WTC11 (cell line): ENCODE measurements around the gene RAI1. TPM values are rescaled to one million over a fixed set of nuclear protein-coding genes. Genes with fewer than 3 reads are reported as not detected.

Experiments
- ATF1 ChIP-seq: sonication (generic); formaldehyde crosslinking; IDR thresholded peaks from 2 replicates; pipeline ENCODE4 v1.8.1; 2023; ENCODE audit warnings: mild to moderate bottlenecking, moderate library complexity, missing genetic modification reagents
- CBFB ChIP-seq: sonication (generic); formaldehyde crosslinking; IDR thresholded peaks from 2 replicates; pipeline ENCODE4 v1.8.1; 2022; ENCODE audit warnings: mild to moderate bottlenecking, low read depth, missing genetic modification reagents
- CREM ChIP-seq: sonication (generic); formaldehyde crosslinking; IDR thresholded peaks from 2 replicates; pipeline ENCODE4 v1.8.1; 2022; ENCODE audit warnings: mild to moderate bottlenecking, missing genetic modification reagents, moderate library complexity
- ELF4 ChIP-seq: sonication (generic); formaldehyde crosslinking; IDR thresholded peaks from 2 replicates; pipeline ENCODE4 v1.8.1; 2022; ENCODE audit warnings: low read depth, mild to moderate bottlenecking, moderate library complexity, missing genetic modification reagents
- EMX1 ChIP-seq: fragments of 250-450 bp; sonication (Bioruptor Pico); IDR thresholded peaks from 2 replicates; pipeline ENCODE4 v1.8.0; 2021; ENCODE audit warnings: mild to moderate bottlenecking
- ESRRA ChIP-seq: sonication (generic); formaldehyde crosslinking; IDR thresholded peaks from 2 replicates; pipeline ENCODE4 v1.8.1; 2022; ENCODE audit warnings: mild to moderate bottlenecking, missing genetic modification reagents, borderline replicate concordance
- GABPB1 ChIP-seq: sonication (generic); formaldehyde crosslinking; IDR thresholded peaks from 2 replicates; pipeline ENCODE4 v1.8.1; 2023; ENCODE audit warnings: mild to moderate bottlenecking, missing genetic modification reagents
- GRHL2 ChIP-seq: fragments of 250-450 bp; sonication (Bioruptor Pico); IDR thresholded peaks from 2 replicates; pipeline ENCODE4 v1.8.0; 2022; ENCODE audit warnings: mild to moderate bottlenecking, moderate library complexity; ENCODE audit not compliant: insufficient replicate concordance, severe bottlenecking
- GTF2I ChIP-seq: fragments of 250-450 bp; sonication (Bioruptor Pico); conservative IDR thresholded peaks from 2 replicates; pipeline ENCODE4 v1.4.0; 2021; ENCODE audit warnings: mild to moderate bottlenecking
- JAZF1 ChIP-seq: fragments of 250-450 bp; sonication (Bioruptor Pico); IDR thresholded peaks from 2 replicates; pipeline ENCODE4 v1.9.0; 2021; ENCODE audit warnings: moderate library complexity, mild to moderate bottlenecking, inconsistent platforms
- NFE2L1 ChIP-seq: sonication (generic); formaldehyde crosslinking; IDR thresholded peaks from 2 replicates; pipeline ENCODE4 v1.8.1; 2023; ENCODE audit warnings: missing genetic modification reagents
- SMAD3 ChIP-seq: sonication (generic); formaldehyde crosslinking; IDR thresholded peaks from 2 replicates; pipeline ENCODE4 v1.8.0; 2022; ENCODE audit warnings: missing genetic modification reagents, mild to moderate bottlenecking, borderline replicate concordance
- SP1 ChIP-seq: sonication (generic); formaldehyde crosslinking; conservative IDR thresholded peaks from 2 replicates; pipeline ENCODE4 v1.8.1; 2022; ENCODE audit warnings: missing genetic modification reagents
- TEAD4 ChIP-seq: sonication (generic); formaldehyde crosslinking; IDR thresholded peaks from 2 replicates; pipeline ENCODE4 v1.8.0; 2022; ENCODE audit warnings: mild to moderate bottlenecking, missing genetic modification reagents
- TP53 ChIP-seq: sonication (generic); formaldehyde crosslinking; IDR thresholded peaks from 2 replicates; pipeline ENCODE4 v1.8.1; 2023; ENCODE audit warnings: mild to moderate bottlenecking, missing genetic modification reagents
- ZNF121 ChIP-seq: sonication (generic); formaldehyde crosslinking; IDR thresholded peaks from 2 replicates; pipeline ENCODE4 v1.8.0; 2023; ENCODE audit warnings: missing genetic modification reagents
- ZNF138 ChIP-seq: sonication (generic); formaldehyde crosslinking; conservative IDR thresholded peaks from 2 replicates; pipeline ENCODE4 v1.8.1; 2022; ENCODE audit warnings: mild to moderate bottlenecking, moderate library complexity, missing genetic modification reagents
- ZNF396 ChIP-seq: fragments of 250-450 bp; sonication (Bioruptor Pico); IDR thresholded peaks from 2 replicates; pipeline ENCODE4 v1.8.0; 2021; ENCODE audit warnings: mild to moderate bottlenecking, moderate library complexity, borderline replicate concordance
- ZNF423 ChIP-seq: fragments of 250-450 bp; sonication (Bioruptor Pico); IDR thresholded peaks from 2 replicates; pipeline ENCODE4 v2.1.2; 2022; ENCODE audit warnings: mild to moderate bottlenecking, moderate library complexity
- total RNA-seq: library from RNA; stranded (reverse); gene quantifications from 3 replicates; pipeline ENCODE4 v1.2.3, GENCODE V29; 2021
- TF ChIP-seq, protein P1 (sequence below): sonication (generic); formaldehyde crosslinking; IDR thresholded peaks from 2 replicates; pipeline ENCODE4 v1.8.1; 2023; ENCODE audit warnings: mild to moderate bottlenecking, missing genetic modification reagents, borderline replicate concordance
- TF ChIP-seq, protein P2 (sequence below): sonication (generic); formaldehyde crosslinking; IDR thresholded peaks from 2 replicates; pipeline ENCODE4 v1.8.0; 2022; ENCODE audit warnings: mild to moderate bottlenecking, missing genetic modification reagents
- TF ChIP-seq, protein P3 (sequence below): fragments of 250-450 bp; sonication (Bioruptor Pico); IDR thresholded peaks from 2 replicates; pipeline ENCODE4 v1.9.0; 2021; ENCODE audit warnings: mild to moderate bottlenecking
- TF ChIP-seq, protein P4 (sequence below): fragments of 250-450 bp; sonication (Bioruptor Pico); conservative IDR thresholded peaks from 2 replicates; pipeline ENCODE4 v1.9.0; 2021; ENCODE audit warnings: mild to moderate bottlenecking
- TF ChIP-seq, protein P5 (sequence below): sonication (generic); formaldehyde crosslinking; IDR thresholded peaks from 2 replicates; pipeline ENCODE4 v1.8.1; 2022; ENCODE audit warnings: mild to moderate bottlenecking, missing genetic modification reagents, moderate library complexity, borderline replicate concordance
- TF ChIP-seq, protein P6 (sequence below): sonication (generic); formaldehyde crosslinking; IDR thresholded peaks from 2 replicates; pipeline ENCODE4 v1.8.0; 2022; ENCODE audit warnings: mild to moderate bottlenecking, missing genetic modification reagents
- TF ChIP-seq, protein P7 (sequence below): sonication (generic); formaldehyde crosslinking; IDR thresholded peaks from 2 replicates; pipeline ENCODE4 v1.8.1; 2023; ENCODE audit warnings: mild to moderate bottlenecking, missing genetic modification reagents
- TF ChIP-seq, protein P8 (sequence below): sonication (generic); formaldehyde crosslinking; IDR thresholded peaks from 2 replicates; pipeline ENCODE4 v1.8.1; 2023; ENCODE audit warnings: mild to moderate bottlenecking, missing genetic modification reagents, moderate library complexity

The RAI1 gene
- total RNA-seq, 1 experiment from 2014 or later, result 12.7 TPM

DNA sequence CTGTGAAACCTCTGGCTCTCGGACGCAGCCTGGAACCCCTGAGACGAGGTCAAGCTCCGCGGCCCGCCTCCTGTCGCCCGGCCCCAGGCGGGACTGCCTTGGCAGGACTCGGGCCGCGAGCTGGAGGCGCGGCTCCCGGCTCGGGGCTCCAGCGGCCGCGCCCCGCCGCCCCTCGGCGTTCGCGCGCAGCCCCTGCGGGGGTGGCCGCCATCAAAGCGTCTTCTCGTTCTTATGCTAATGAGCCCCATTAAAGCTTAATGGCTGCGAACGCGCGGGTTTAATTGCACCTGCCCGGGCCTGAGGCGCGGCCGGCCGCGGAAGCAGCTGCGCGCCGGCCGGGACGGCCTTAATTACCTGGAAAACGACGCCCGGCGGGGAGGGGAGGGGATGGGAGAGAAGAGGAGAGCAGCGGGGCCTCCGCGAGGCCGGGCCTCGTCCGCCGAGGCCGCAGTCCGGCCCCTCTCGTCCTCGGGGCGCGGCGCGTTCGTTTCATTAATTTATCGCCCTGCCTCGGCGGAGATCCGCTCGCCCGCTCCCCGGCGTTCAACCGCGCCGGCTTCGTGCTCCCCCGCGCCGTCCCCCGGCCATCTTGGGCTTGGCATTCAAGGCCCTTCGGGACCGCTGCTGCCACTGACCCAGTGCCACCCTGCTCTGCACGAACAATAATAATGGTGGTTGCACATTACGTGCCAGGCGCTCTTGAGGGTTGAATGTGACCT is 19.2 kb downstream of the RAI1 start (continued):
- TF ChIP-seq, protein P1, sequence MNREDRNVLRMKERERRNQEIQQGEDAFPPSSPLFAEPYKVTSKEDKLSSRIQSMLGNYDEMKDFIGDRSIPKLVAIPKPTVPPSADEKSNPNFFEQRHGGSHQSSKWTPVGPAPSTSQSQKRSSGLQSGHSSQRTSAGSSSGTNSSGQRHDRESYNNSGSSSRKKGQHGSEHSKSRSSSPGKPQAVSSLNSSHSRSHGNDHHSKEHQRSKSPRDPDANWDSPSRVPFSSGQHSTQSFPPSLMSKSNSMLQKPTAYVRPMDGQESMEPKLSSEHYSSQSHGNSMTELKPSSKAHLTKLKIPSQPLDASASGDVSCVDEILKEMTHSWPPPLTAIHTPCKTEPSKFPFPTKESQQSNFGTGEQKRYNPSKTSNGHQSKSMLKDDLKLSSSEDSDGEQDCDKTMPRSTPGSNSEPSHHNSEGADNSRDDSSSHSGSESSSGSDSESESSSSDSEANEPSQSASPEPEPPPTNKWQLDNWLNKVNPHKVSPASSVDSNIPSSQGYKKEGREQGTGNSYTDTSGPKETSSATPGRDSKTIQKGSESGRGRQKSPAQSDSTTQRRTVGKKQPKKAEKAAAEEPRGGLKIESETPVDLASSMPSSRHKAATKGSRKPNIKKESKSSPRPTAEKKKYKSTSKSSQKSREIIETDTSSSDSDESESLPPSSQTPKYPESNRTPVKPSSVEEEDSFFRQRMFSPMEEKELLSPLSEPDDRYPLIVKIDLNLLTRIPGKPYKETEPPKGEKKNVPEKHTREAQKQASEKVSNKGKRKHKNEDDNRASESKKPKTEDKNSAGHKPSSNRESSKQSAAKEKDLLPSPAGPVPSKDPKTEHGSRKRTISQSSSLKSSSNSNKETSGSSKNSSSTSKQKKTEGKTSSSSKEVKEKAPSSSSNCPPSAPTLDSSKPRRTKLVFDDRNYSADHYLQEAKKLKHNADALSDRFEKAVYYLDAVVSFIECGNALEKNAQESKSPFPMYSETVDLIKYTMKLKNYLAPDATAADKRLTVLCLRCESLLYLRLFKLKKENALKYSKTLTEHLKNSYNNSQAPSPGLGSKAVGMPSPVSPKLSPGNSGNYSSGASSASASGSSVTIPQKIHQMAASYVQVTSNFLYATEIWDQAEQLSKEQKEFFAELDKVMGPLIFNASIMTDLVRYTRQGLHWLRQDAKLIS, result no peak
- TF ChIP-seq TEAD4 (CRISPR knock-in tag), result no peak
- TF ChIP-seq NFE2L1 (CRISPR knock-in tag), result no peak
- no peak for TF ChIP-seq ATF1 (CRISPR knock-in tag)
- TF ChIP-seq, protein P2, sequence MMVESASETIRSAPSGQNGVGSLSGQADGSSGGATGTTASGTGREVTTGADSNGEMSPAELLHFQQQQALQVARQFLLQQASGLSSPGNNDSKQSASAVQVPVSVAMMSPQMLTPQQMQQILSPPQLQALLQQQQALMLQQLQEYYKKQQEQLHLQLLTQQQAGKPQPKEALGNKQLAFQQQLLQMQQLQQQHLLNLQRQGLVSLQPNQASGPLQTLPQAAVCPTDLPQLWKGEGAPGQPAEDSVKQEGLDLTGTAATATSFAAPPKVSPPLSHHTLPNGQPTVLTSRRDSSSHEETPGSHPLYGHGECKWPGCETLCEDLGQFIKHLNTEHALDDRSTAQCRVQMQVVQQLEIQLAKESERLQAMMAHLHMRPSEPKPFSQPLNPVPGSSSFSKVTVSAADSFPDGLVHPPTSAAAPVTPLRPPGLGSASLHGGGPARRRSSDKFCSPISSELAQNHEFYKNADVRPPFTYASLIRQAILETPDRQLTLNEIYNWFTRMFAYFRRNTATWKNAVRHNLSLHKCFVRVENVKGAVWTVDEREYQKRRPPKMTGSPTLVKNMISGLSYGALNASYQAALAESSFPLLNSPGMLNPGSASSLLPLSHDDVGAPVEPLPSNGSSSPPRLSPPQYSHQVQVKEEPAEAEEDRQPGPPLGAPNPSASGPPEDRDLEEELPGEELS (CRISPR knock-in tag), result peak; percentile 95; the same call in 1 of the 2 replicates
- TF ChIP-seq ZNF396 (CRISPR knock-in tag), result no peak
- TF ChIP-seq ZNF423 (CRISPR knock-in tag), result peak; percentile 74
- TF ChIP-seq ESRRA (CRISPR knock-in tag), result peak; percentile 26; the same call in 1 of the 2 replicates
- TF ChIP-seq, protein P3, sequence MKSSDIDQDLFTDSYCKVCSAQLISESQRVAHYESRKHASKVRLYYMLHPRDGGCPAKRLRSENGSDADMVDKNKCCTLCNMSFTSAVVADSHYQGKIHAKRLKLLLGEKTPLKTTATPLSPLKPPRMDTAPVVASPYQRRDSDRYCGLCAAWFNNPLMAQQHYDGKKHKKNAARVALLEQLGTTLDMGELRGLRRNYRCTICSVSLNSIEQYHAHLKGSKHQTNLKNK (CRISPR knock-in tag), result 0 out of 2 replicates have a peak, but pooled peaks have one; percentile 23
- TF ChIP-seq ZNF121, result no peak
- TF ChIP-seq, protein P4, sequence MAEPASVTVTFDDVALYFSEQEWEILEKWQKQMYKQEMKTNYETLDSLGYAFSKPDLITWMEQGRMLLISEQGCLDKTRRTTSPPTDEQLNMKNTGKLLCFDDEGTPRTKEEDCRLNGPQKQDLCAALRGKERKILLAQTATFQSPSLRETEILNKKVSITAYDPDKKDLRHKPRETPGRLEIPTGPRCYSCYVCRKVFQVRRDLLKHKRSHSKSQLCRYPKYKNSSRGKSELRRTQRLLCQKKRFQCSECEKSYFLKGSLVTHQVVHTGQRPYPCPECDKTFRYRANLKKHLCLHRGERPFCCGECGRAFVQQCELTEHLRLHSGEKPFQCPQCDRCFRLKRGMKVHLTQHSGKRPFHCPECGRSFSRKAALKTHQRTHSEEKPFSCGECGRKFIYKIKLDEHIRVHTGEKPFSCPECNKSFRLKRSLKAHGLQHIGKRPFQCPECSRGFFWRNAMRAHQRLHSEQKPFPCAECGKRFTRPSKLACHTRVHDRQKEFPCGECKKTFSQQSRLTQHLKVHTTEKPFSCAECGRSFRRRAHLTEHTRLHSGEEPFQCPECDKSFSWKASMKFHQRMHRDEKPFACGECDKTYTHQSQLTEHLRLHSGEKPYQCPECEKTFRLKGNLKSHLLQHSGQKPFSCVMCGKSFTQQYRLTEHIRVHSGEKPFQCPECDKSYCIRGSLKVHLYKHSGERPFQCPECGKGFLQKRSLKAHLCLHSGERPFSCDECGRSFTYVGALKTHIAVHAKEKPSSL (CRISPR knock-in tag), result no peak
- peak; percentile 91; the same call in 1 of the 2 replicates for TF ChIP-seq TP53 (CRISPR knock-in tag)
- peak; percentile 82 for TF ChIP-seq CREM (CRISPR knock-in tag)
- no peak for TF ChIP-seq GABPB1 (CRISPR knock-in tag)
- TF ChIP-seq, protein P5, sequence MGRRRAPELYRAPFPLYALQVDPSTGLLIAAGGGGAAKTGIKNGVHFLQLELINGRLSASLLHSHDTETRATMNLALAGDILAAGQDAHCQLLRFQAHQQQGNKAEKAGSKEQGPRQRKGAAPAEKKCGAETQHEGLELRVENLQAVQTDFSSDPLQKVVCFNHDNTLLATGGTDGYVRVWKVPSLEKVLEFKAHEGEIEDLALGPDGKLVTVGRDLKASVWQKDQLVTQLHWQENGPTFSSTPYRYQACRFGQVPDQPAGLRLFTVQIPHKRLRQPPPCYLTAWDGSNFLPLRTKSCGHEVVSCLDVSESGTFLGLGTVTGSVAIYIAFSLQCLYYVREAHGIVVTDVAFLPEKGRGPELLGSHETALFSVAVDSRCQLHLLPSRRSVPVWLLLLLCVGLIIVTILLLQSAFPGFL, result no peak
- TF ChIP-seq, protein P6, sequence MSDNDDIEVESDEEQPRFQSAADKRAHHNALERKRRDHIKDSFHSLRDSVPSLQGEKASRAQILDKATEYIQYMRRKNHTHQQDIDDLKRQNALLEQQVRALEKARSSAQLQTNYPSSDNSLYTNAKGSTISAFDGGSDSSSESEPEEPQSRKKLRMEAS (CRISPR knock-in tag), result peak; percentile 83
- TF ChIP-seq, protein P7, sequence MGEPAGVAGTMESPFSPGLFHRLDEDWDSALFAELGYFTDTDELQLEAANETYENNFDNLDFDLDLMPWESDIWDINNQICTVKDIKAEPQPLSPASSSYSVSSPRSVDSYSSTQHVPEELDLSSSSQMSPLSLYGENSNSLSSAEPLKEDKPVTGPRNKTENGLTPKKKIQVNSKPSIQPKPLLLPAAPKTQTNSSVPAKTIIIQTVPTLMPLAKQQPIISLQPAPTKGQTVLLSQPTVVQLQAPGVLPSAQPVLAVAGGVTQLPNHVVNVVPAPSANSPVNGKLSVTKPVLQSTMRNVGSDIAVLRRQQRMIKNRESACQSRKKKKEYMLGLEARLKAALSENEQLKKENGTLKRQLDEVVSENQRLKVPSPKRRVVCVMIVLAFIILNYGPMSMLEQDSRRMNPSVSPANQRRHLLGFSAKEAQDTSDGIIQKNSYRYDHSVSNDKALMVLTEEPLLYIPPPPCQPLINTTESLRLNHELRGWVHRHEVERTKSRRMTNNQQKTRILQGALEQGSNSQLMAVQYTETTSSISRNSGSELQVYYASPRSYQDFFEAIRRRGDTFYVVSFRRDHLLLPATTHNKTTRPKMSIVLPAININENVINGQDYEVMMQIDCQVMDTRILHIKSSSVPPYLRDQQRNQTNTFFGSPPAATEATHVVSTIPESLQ, result no peak
- no peak for TF ChIP-seq JAZF1 (CRISPR knock-in tag)
- TF ChIP-seq, protein P8, sequence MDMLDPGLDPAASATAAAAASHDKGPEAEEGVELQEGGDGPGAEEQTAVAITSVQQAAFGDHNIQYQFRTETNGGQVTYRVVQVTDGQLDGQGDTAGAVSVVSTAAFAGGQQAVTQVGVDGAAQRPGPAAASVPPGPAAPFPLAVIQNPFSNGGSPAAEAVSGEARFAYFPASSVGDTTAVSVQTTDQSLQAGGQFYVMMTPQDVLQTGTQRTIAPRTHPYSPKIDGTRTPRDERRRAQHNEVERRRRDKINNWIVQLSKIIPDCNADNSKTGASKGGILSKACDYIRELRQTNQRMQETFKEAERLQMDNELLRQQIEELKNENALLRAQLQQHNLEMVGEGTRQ (CRISPR knock-in tag), result peak; percentile 12; the same call in 1 of the 2 replicates
- no peak for TF ChIP-seq EMX1 (CRISPR knock-in tag)
- peak; percentile 53; the same call in 1 of the 2 replicates for TF ChIP-seq SP1 (CRISPR knock-in tag)
- TF ChIP-seq SMAD3 (CRISPR knock-in tag), result no peak
- TF ChIP-seq ELF4 (CRISPR knock-in tag), result no peak
- peak; percentile 59; the same call in 1 of the 2 replicates for TF ChIP-seq CBFB (CRISPR knock-in tag)
- TF ChIP-seq GRHL2 (CRISPR knock-in tag), result no peak
- TF ChIP-seq GTF2I (CRISPR knock-in tag), result no peak
- peak; percentile 81; the same call in 1 of the 2 replicates for TF ChIP-seq ZNF138 (CRISPR knock-in tag)
